ENCODE measurements around the gene KCNH1. TPM values are rescaled to one million over a fixed set of nuclear protein-coding genes. Genes with fewer than 3 reads are reported as not detected.

KCNH1 gene
- polyA plus RNA-seq, 10 donors = 0.25 to 0.82 (median 0.37) TPM

DNA sequence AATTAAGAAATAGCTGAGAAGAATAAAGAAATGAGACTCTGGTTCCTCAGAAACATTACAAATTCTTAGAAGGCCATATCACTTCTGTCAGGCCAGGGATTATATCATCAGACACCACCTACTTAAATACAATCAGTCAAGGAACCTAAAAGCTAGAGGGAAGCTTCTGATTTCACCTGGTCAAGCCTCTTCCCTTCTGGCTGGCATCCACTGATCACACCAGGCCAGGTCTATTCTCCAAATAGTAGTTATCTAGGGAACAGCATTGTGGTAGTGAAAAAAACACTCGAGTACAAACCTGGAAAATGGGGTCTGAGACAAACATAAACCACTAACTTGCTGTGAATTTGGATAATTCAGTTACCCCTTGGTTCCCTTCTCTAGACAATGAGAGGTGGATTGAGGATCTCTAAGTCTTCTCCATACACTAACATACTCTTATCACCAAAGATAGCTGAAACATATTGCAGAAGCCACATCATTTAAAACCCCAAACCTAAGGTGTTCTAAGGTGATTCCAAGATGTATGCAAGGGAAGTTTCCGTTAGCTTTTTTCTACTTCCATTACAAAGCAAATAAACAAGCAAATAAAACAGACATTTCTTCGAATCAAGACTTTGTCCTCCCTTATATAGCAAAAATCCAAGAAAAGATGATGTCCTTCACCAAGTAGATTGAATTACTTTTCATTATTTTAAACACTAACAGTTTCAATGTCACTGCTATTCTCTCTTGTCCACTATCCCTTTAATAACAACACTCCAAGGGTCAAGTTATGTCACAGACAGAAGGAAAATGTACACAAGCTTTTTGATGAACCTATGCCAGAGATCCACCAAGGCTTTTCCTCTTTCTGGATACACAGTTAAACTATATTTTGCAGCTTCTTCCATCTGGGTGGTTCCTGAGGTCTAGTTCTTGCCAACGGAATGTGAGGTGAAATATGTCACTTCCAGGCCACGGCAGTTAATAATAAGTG is 212.9 kb downstream of the KCNH1 start:
- DNase-seq = no peak

DNA sequence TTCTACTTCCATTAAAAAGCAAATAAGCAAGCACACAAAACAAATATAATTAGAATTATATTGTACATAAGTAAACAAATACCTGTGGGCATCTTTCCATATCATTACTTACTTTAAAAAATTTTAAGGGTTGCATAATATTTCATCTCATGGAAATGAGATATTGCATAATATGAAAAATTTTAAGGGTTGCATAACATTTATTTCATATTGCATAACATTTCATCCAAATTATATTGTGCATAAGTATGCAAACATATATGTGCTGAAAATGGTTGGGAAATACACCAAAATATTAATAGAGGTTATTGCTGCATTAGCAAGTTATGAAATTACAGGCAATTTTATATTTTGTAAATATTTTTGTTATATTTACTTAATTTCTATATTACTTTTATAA is 213.7 kb downstream of the KCNH1 start:
- DNase-seq = no peak

DNA sequence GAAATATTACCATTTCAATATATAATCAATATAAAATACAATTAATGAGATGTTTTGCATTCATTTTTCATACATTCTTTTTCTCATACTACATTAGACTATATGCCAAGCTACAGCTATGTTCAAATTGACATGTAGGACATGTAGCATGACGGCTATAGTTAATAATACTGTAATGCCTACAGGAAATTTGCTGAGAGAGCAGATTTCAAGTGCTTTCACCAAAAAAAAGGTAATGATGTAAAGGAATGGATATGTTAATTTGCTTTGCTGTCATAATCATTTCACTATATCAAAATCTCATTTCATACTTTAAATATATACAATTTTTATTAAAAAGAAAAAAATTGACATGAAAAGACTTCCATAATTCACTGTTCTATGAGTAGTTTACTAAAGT is 215.1 kb downstream of the KCNH1 start:
- DNase-seq = no peak

DNA sequence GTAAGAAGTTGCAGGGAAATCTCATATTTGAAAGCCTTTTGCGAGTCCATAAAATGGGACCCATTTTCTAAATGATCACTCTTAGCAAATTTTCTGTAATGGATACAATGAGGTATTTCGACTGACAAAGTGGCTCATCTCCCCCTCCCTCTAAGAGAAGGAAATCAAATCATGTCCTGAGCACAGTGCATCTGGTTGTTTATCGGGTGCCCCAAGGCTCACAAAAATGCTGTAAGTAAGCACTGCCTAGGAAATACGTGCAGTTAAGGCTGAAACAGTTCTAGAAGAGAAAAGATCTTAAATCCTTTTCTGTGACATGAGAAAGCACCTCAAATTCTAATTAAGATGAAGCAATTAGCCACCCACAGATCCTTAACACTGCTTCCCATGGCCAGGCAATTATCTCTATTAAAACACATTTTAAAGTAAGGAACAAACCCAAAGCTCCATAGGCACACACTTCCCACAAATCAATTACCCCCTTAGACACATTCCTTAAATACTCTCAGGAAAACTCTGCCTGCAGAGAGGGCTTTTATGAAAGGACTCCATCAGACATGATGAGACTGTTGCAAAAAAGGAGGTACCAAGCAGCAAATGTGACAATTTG is 216.3 kb downstream of the KCNH1 start:
- no peak for DNase-seq

GRCh38 chr1:210916548-210916947 is 217.4 kb downstream of the KCNH1 start:
- no peak for DNase-seq

DNA sequence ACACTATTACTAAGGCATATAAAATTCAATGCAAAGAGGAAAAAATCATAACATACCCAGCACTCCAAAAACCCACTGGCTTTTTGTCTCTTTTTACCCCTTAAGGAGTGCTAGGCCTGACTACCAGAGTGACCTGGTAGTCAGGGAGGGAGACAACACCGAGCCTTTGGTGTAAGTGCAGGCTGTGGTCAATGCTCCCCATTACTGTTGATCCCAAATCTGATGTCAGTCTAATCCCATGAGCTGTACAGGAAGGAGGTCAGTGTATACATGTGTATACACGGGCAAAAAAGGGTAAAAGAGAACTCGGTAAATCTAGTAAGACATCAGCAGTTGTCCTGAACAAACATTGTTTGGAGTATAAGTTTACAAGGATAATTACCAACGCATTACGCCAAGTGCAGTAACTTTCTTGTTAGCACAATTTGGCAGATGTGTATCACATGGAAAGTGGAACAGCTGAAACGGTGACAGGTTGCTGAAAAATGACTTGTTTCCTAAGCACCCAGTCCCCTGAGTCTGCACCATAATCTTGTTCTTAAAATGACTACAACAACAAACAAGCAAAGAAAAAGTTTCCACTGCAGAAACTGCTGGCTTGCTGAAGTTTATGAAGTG is 217.9 kb downstream of the KCNH1 start:
- DNase-seq = peak in 1 of 3 donors; percentile 29

GRCh38 chr1:210912752-210913151 is 221.2 kb downstream of the KCNH1 start:
- no peak for DNase-seq

DNA sequence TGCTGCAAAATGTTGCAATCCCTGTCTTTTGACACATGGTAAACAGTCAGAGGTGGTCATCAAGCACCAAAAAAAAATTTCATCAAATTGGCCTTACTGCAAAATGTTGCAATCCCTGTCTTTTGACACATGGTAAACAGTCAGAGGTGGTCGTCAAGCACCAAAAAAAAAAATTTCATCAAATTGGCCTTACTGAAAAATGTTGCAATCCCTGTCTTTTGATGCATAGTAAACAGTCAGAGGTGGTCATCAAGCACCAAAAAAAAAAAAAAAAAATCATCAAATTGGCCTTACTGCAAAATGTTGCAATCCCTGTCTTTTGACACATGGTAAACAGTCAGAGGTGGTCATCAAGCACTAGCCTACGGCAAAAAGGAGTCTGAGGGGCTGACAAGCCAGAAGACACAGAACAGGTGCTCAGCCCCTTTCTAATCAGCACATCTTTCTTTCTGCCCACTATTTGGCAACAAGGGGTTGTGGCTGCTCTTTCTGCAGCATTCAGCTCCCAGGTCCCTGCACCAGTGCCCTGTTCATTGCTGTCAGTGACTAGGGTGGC is 223.8 kb downstream of the KCNH1 start:
- DNase-seq = no peak

DNA sequence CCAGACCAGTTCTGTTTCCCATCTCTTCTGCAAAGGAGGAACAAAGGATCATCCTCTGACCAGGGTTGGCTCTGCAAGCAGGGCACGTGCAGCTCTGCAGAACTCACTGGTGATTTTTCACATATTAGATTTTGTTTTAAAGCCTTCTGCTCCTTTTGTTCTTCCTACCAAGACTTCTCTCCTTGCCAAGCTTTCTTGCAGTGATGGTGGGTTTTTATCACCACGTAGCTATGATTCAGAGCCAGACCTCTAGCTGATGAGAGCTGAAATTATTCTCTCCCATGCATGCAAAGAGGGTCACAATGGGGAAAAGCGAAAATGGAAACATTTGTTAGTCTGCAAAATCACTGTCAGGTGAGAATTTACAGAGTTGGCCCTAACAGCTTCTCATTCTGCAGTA is 225.2 kb downstream of the KCNH1 start:
- DNase-seq = no peak

- DNase-seq = no peak
Observed at GRCh38 chr1:210908257-210908656, 225.7 kb downstream of the KCNH1 start.

GRCh38 chr1:210907251-210907805 is 226.6 kb downstream of the KCNH1 start:
- DNase-seq = no peak

GRCh38 chr1:210905944-210906453 is 227.9 kb downstream of the KCNH1 start:
- DNase-seq = peak; percentile 10 to 53 (median 17)

GRCh38 chr1:210905365-210905904 is 228.5 kb downstream of the KCNH1 start:
- DNase-seq = no peak

- DNase-seq = no peak
Observed at GRCh38 chr1:210901981-210902770, 231.8 kb downstream of the KCNH1 start.

DNA sequence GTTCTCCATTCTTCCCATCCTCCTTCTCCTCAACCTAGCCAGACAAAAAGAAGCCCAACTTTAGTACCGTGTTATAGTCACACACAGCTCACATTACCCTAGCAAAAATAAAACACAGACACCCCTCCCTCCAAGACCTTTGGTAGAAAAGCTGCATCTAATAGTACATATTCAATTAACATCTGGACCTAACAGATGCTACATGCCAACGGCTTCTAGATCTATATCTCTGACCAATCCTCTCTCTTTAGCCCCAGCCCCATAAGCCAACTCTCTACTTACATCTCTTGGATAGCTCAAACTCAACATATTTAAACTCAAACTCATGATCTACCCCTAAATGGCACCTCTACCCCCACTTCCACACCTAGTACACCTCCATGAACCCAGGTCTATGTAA is 233.1 kb downstream of the KCNH1 start:
- no peak for DNase-seq

DNA sequence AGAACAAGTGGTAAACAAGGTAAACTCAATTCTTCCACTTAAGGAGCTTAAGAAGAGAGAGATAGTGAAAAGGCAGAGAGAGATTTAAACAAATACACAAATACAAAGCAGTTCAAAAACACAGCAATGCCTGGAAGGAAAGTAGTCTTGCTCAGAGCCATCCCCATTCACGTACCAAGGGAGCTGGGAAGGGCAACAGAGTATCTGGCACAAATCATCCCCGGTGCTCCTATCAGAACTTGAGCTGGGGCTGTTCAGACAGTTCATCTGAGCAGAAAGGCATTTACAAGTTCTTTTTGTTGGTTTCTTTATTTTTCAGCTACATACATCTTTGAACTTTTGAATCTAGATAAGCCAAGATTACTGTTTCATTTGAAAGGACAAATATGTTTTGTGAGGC is 233.9 kb downstream of the KCNH1 start:
- no peak for DNase-seq

DNA sequence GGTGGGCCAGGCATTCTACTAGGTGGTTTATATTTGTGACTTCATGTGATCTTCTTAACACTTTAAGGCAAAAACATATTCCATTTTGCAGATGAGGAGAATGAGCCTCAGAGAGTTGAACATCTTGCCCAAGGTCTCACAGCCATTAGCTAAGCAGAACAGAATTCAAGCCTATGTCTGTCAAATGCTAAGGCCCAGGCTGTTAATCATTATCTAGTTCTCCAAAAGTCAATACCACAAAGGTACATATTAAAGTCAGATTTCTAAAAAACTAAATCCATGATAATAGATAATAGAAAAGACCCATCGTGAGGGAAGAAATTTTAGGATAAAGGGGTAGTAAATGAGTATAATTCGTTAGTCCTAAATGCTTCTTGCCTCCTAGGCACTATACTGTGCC is 234.3 kb downstream of the KCNH1 start:
- no peak for DNase-seq

DNA sequence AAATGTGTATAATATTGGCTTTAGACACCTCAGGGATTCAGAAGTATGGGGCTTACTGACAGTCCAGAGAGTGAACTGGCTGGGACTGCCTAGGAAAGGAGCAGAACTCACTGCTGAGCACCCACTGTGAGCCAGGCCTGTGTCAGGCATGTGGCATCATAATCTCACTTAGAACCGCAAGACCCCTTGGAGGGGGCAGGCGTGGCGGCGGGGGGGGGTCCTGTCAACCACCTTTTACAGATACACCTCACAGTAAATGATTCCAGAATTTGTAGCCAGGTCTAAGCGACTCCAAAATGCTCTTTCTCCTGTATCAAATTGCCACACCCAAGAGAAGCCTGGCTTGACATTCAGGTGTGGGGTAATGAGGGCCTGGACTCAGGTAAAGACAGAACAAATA is 235.5 kb downstream of the KCNH1 start:
- DNase-seq = no peak

GRCh38 chr1:210883821-210884220 is 250.1 kb downstream of the KCNH1 start:
- DNase-seq = no peak

DNA sequence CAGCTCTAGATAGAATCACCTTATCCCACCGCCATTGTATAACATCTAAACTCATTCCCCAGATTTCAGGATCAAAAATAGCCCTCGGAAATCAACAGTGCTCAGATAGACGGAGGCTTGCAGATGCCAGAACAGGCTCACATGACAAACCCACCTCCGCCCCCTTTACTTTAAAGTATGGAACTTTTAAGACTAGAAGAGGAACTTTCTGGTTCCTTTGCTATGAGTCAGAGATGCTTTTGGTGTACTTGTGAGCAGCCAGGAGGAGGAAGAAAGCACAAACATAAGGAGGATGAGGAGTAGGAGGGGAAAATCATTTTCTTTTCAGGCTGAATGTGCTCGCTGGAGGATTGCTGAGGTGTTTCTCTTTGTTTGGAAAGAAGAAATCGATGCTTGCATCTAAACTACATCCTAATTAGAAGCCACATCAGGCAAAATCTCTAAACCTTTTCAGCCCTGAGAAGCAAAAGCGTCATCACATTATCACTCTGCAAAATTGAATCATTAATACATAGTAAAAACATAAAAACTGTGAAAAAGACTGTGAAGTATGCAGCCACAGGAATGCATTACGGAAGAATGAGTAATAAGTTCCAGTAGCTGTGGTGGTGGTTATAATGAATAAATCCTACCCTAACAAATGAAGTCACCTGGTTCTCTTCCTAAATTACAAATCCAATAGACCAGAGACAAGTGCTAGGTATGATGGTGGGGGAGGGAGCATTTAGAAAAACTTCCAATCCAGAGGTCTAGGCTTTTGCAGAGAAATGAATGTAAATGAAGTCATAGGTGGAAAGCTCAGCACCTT is 251.3 kb downstream of the KCNH1 start:
- DNase-seq = peak in 1 of 3 donors; percentile 35

Measured in muscle of back (tissue), 11 donors.